ENCODE measurements around the gene GRWD1.

The GRWD1 gene

DNA sequence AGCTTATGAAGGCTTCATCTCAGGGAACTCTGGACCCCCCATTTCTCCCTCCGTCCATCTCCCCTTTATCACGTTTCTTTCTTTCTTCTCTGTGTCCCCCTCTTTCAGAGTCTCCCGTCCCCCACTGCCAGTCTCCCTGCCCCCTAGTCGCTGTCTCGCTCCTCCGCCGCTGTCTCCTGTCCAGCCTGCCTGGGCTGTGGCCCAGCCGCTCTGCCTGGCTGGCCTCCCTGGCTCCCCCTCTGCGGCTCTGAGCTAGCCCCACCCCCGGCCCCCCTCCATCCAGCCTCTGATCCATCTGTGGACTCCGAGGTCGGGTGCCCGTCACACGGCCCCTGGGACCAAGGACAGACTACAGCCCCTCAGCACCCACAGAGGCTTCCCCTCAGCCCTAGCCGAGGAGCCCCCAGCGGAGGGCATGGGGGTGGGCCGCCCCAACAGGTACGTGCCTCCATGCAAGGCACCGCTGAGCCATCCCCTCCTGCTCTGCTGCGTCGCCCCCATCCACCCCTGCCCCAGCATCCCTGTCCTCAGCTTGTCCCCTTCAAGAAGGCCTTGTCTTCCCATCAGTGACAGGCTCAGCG lies 8.5 kb downstream of the GRWD1 start:
- H3K27ac ChIP-seq, result no peak overlapping the region

DNA sequence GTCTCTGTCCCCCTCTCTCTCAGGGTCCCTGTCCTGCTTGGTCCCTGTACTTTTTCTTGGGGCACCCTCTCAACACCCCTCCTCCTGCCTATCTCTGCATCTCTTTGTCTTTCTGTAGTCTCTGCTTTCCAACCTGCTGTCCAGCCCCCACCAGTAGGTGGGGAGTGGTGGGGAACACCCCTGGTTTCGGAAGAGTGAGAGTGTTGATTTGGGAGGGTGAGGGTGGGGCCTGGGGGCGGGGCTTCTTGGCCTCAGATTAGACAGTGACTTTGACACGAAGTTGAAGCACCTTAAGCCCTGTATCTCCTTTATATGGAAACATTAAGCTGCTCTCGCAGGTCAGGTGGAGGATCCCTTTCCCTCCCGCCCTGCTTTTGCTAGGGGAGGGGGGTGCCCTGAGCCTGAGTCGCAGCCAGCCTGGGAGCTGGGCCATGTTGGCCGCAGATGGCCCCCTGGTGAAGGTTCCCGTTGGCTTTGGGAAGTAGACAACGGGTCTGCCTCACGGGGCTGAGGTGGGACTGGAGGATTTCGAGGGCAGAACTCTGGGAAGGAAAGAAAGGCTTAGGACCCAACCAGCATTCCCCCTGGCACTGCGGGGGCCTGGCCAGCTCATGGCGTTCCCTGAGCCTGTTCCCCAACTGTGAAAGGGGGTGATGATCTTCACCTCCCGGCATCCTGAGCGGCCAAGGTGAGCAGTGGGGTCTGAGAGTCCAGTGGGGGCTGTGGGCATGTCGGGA lies 9.6 kb downstream of the GRWD1 start, which contains the start of gene KCNJ14:
TSS of gene KCNJ14 (plus strand) at position 404 of the 737 bp plus-strand sequence. CDS start 6,151 bp downstream, outside the sequence.
- no peak within 1 kb of the TSS for H3K4me3 ChIP-seq
- TF ChIP-seq Cebpa-rat (IDR thresholded peaks at IDR 0.05), result no peak

More for the DNA sequence above, 8.5 kb downstream of the GRWD1 start:
- no peak for TF ChIP-seq Cebpa-rat (IDR thresholded peaks at IDR 0.05)
- Histone ChIP-seq H3K9me3 (no peaks in the 10 kb centered on the region), H3K36me3 (peaks cover 96% of the 10 kb centered on the region), H3K27me3 (no peaks in the 10 kb centered on the region), H4K20me1 (peaks cover 77% of the 10 kb centered on the region), H3K9ac (no peak overlapping the region), H3K4me3 (no peak overlapping the region), H3K4me2 (no peak overlapping the region), H3K4me1 (peaks cover 12% of the 10 kb centered on the region)

DNA sequence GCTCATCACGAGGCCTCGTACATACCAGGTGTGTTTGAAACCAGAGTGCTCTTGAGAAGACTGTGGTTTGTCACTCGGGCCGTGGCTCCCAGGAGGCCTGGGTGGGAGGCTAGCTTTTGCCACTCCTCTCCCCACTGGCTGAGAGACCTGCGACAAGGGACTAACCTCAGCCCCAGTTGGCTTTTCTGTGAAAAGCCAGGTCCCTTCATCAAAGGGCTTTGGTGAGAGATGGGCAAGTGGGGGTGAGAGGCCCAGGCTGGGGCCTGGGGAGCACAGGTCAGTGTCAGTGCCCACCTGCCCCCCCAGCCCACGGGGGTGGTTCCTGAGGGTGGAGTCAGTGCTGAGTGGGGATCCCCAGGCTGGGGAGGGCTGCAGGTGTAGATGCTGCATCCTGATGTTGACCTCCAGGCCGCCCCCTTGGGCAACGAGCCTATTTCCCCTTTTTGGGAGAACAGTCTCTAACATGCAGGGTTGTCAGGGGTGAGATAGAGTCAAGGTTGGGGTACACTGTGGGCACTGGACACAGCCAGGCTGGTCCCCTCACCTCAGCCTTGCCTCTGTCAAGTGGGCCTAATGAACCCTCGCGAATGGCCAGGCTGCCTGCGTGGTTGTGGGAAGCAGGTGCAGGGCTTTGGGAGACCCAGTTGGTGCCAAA lies 10.3 kb downstream of the GRWD1 start:
- TF ChIP-seq Cebpa-rat (IDR thresholded peaks at IDR 0.05), result no peak
- Histone ChIP-seq H3K4me2 (0 out of 2 replicates have a peak overlapping the region, but pooled peaks have one; percentile 1), H3K9ac (no peak overlapping the region), H3K27ac (0 out of 2 replicates have a peak overlapping the region, but pooled peaks have one; percentile 30), H3K36me3 (peaks cover 86% of the 10 kb centered on the region), H4K20me1 (peaks cover 68% of the 10 kb centered on the region), H3K9me3 (no peaks in the 10 kb centered on the region), H3K4me1 (peaks cover 12% of the 10 kb centered on the region), H3K4me3 (no peak overlapping the region), H3K27me3 (no peaks in the 10 kb centered on the region)

More for the DNA sequence above, 9.6 kb downstream of the GRWD1 start, which contains the start of gene KCNJ14:
- 0 out of 2 replicates have a peak within 1 kb of the TSS, but pooled peaks have one; percentile 30 for H3K27ac ChIP-seq
- H4K20me1 ChIP-seq, result peaks cover 75% of the 10 kb centered on the region
- H3K4me1 ChIP-seq, result peaks cover 12% of the 10 kb centered on the region
- H3K36me3 ChIP-seq, result peaks cover 93% of the 10 kb centered on the region
- H3K27me3 ChIP-seq, result no peaks in the 10 kb centered on the region
- H3K9ac ChIP-seq, result no peak within 1 kb of the TSS
- H3K4me2 ChIP-seq, result 0 out of 2 replicates have a peak within 1 kb of the TSS, but pooled peaks have one; percentile 1
- no peaks in the 10 kb centered on the region for H3K9me3 ChIP-seq

DNA sequence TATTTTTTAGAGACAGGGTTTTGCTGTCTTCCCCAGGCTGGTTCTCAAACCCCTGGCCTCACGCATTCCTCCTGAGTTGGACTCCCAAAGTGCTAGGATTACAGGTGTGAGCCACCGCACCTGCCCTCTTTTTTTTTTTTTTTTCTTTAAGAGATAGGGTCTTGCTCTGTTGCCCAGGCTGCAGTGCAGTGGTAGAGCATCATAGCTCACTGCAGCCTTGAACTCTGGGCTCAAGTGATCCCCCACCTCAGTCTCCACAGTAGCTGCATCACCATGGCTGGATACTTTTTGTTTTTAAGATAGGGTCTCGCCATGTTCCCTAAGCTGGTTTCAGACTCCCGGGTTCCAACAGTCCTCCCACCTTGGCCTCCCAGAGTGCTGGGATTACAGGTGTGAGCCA lies 11.1 kb downstream of the GRWD1 start:
- Histone ChIP-seq H3K36me3 (peaks cover 84% of the 10 kb centered on the region), H3K9ac (no peak overlapping the region), H3K27me3 (no peaks in the 10 kb centered on the region), H3K27ac (no peak overlapping the region), H3K9me3 (no peaks in the 10 kb centered on the region), H3K4me1 (peaks cover 12% of the 10 kb centered on the region), H4K20me1 (peaks cover 60% of the 10 kb centered on the region), H3K4me3 (no peak overlapping the region), H3K4me2 (no peak overlapping the region)
- TF ChIP-seq Cebpa-rat (IDR thresholded peaks at IDR 0.05), result no peak

DNA sequence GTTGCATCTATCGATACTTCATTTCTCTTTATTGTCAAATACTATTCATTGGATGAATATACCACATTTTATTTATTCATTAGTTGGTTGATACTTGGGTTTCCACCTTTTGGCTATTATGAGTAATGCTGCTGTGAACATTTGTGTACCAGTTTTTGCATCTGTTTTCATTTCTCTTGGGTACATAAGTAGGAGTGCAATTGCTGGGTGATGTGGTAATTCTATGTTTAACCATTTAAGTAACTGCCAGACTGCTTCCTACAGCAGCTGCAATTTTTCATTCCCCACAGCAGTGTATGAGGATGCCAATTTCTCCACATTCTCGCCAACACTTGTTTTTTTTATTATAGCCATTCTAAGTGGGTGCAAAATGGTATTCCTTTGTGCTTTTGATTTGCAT lies 12.2 kb downstream of the GRWD1 start:
- TF ChIP-seq Cebpa-rat (IDR thresholded peaks at IDR 0.05), result no peak
- Histone ChIP-seq H3K9ac (no peak overlapping the region), H3K4me3 (no peak overlapping the region), H3K36me3 (peaks cover 84% of the 10 kb centered on the region), H3K4me2 (no peak overlapping the region), H4K20me1 (peaks cover 49% of the 10 kb centered on the region), H3K27me3 (no peaks in the 10 kb centered on the region), H3K9me3 (no peaks in the 10 kb centered on the region), H3K4me1 (peaks cover 12% of the 10 kb centered on the region), H3K27ac (no peak overlapping the region)

DNA sequence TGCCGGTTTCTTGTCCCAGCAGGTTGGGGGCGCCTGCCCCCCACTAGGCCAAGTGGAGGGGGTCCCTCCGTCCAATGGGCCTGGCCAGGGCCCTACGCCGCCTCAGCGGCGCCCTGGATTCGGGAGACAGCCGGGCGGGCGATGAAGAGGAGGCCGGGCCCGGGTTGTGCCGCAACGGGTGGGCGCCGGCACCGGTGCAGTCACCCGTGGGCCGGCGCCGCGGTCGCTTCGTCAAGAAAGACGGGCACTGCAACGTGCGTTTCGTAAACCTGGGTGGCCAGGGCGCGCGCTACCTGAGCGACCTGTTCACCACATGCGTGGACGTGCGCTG lies 15.8 kb downstream of the GRWD1 start:
- no peak for TF ChIP-seq Cebpa-rat (IDR thresholded peaks at IDR 0.05)
- no peak overlapping the region for H3K4me2 ChIP-seq
- H3K4me3 ChIP-seq, result no peak overlapping the region
- no peaks in the 10 kb centered on the region for H3K4me1 ChIP-seq
- no peaks in the 10 kb centered on the region for H3K27me3 ChIP-seq
- no peak overlapping the region for H3K27ac ChIP-seq
- no peaks in the 10 kb centered on the region for H3K9me3 ChIP-seq
- no peak overlapping the region for H3K9ac ChIP-seq
- H4K20me1 ChIP-seq, result peaks cover 15% of the 10 kb centered on the region
- H3K36me3 ChIP-seq, result peaks cover 48% of the 10 kb centered on the region

DNA sequence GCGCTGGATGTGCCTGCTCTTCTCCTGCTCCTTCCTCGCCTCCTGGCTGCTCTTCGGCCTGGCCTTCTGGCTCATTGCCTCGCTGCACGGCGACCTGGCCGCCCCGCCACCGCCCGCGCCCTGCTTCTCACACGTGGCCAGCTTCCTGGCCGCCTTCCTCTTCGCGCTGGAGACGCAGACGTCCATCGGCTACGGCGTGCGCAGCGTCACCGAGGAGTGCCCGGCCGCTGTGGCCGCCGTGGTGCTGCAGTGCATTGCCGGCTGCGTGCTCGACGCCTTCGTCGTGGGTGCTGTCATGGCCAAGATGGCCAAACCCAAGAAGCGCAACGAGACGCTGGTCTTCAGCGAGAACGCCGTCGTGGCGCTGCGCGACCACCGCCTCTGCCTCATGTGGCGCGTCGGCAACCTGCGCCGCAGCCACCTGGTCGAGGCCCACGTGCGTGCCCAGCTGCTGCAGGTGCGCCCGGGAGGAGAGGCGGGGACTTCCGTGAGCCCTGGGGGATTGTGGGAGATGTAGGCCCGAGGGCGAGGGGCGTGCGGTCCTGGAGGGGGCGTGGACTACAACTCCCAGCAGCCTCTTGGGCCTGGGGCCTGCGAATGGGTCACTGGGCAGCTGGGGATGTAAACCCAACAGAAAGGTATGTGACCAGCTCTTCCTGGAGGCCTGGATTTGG lies 16.3 kb downstream of the GRWD1 start:
- Histone ChIP-seq H3K4me3 (no peak overlapping the region), H3K27ac (no peak overlapping the region), H3K9ac (no peak overlapping the region), H3K4me2 (no peak overlapping the region), H3K27me3 (no peaks in the 10 kb centered on the region), H3K4me1 (no peaks in the 10 kb centered on the region), H3K36me3 (peaks cover 43% of the 10 kb centered on the region), H4K20me1 (peaks cover 10% of the 10 kb centered on the region; the same call in 1 of the 2 replicates), H3K9me3 (no peaks in the 10 kb centered on the region)
- no peak for TF ChIP-seq Cebpa-rat (IDR thresholded peaks at IDR 0.05)

DNA sequence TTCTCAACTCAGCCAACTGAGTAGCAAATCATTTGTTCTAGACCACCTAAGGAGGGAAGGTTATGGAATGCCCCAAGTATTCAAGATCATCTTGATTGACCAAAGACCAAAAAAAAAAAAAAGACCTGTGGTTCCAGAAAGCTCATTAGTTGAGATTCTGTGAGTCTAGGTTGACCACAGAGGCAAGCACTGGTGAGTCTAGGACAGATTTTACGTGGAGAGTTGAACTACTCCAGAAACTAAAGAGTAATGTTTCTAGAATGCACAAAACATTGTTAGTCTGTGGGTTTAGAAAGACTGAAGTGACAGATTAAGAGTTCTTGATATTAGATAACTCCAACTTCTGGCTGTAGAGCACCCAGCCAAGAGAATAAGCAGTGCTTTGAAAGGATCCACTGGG lies 19.4 kb downstream of the GRWD1 start:
- Histone ChIP-seq H4K20me1 (peaks cover 9% of the 10 kb centered on the region), H3K4me1 (peaks cover 11% of the 10 kb centered on the region), H3K9me3 (no peaks in the 10 kb centered on the region), H3K27ac (no peak overlapping the region), H3K9ac (no peak overlapping the region), H3K4me3 (no peak overlapping the region), H3K4me2 (no peak overlapping the region), H3K27me3 (no peaks in the 10 kb centered on the region), H3K36me3 (peaks cover 20% of the 10 kb centered on the region)
- no peak for TF ChIP-seq Cebpa-rat (IDR thresholded peaks at IDR 0.05)

DNA sequence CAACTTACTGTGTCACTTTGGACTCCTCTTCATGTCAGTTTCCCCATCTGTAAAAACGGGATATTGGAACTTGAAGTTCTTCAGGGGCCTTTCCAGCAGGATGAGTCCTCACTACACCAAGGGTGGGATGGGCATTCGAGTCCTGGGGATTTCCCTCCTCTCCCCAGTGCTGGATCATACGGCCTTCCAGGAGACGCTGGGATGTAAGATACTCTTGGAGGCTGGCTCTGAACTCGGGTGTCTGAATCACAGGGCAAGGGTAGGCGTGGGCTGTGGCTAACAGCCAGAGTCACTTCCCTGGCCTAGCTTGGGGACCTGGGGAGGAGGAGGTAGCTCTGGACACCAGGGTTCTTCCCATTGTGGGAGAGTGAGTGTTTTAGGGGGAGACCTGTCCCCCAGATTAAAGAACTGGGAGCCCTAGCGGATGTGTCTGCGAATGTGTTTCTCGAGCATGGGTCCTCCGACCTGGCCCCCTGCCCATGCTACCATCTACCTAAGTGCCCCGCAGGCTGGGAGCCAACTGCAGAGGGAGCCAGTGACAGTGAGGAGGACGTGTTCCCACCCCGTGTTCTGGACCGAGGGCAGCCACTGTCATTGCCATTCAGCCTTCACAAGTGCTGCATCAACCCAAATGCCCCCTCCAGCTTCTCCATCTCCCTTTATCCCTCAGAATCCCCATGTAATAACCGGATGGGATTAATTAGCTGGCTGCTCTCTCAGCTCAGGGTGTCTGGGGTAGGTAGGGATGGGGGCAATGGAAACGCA lies 21.0 kb downstream of the GRWD1 start:
- Histone ChIP-seq H3K4me3 (no peak overlapping the region), H3K27me3 (no peaks in the 10 kb centered on the region), H3K9me3 (no peaks in the 10 kb centered on the region), H4K20me1 (peaks cover 25% of the 10 kb centered on the region), H3K9ac (no peak overlapping the region), H3K27ac (no peak overlapping the region), H3K4me1 (peaks cover 18% of the 10 kb centered on the region), H3K36me3 (peaks cover 30% of the 10 kb centered on the region), H3K4me2 (no peak overlapping the region)
- TF ChIP-seq Cebpa-rat (IDR thresholded peaks at IDR 0.05), result no peak

All from BLaER1 (cell line).